IMR-90 (cell line): ENCODE results near the gene PYCR2.

Experiments used
- BHLHE40 ChIP-seq: fragments of 150-350 bp; IDR thresholded peaks from 2 replicates; pipeline ENCODE4 v1.6.1; 2016; ENCODE audit warnings: mild to moderate bottlenecking, low read depth, low read length
- CEBPB ChIP-seq: IDR thresholded peaks from 2 replicates; pipeline ENCODE4 v1.6.1; 2012; ENCODE audit warnings: low read depth, low read length, improper control_type of control experiment
- CTCF ChIP-seq: conservative IDR thresholded peaks from 2 replicates; pipeline ENCODE4 v1.5.1; 2012; ENCODE audit warnings: mild to moderate bottlenecking, low read depth, low read length, improper control_type of control experiment
- ELK1 ChIP-seq: fragments of 150-350 bp; IDR thresholded peaks from 2 replicates; pipeline ENCODE4 v1.6.1; 2016; ENCODE audit warnings: low read depth, mild to moderate bottlenecking, low read length, moderate library complexity, borderline replicate concordance
- POLR2A ChIP-seq: IDR thresholded peaks from 2 replicates; pipeline ENCODE4 v1.6.1; 2012; ENCODE audit warnings: mild to moderate bottlenecking, low read depth, low read length
- RCOR1 ChIP-seq: IDR thresholded peaks from 2 replicates; pipeline ENCODE4 v1.6.1; 2012; ENCODE audit warnings: mild to moderate bottlenecking, low read length, improper control_type of control experiment; ENCODE audit not compliant: insufficient replicate concordance
- RFX5 ChIP-seq: IDR thresholded peaks from 2 replicates; pipeline ENCODE4 v1.8.0; 2012; ENCODE audit warnings: low read depth, mild to moderate bottlenecking, low read length, moderate library complexity
- SMC3 ChIP-seq: fragments of 150-350 bp; IDR thresholded peaks from 2 replicates; pipeline ENCODE4 v1.6.1; 2016; ENCODE audit warnings: low read depth, mild to moderate bottlenecking, antibody characterized with exemption, low read length, moderate library complexity
- TF ChIP-seq, protein P1 (sequence below): fragments of 150-350 bp; IDR thresholded peaks from 2 replicates; pipeline ENCODE4 v1.6.1; 2017; ENCODE audit warnings: mild to moderate bottlenecking, antibody characterized with exemption, low read length, low read depth

DNA sequence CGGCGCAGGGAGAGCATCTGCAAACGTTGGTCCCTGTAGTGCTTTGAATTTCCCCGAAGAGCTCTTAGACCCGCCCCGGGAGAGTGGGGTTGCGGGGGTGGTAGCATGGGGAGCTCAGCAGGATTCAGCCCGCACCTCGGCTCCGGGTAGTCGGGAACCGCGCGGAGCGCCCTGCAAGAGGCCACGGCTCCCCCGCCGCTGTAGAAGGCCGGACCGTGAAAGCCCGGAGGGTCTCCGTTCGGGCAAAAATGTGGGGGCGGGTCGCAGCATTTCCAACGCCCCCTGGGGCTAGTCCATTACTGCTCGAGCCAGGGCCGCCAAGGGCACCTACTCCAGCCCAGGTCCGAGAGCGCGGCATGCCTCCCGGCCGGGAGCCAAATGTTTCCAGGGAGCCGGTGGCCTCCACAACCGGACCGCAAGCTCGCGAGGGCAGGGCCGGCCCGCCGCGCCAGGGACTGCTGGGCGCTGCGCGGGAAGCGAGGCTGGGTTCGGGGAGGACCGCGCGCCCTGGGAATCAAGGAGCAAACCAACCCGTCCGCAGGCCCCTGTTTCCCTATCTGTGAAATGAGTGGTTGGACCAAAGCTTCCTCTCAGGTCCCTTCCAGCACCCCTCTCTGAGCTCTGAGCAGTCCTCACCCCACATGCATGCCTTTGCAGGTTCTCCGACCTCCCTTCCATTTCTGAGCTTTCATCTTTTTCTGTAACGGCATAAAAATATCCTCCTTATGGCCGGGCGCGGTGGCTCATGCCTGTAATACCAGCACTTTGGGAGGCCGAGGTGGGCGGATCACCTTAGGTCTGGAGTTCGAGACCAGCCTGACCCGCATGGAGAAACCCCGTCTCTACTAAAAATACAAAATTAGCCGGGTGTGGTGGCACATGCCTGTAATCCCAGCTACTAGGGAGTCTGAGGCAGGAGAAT lies 41.1 kb downstream of the PYCR2 start:
- TF ChIP-seq CTCF (no peak), POLR2A (no peak), ELK1 (no peak), CEBPB (no peak), BHLHE40 (no peak), RCOR1 (no peak), RFX5 (no peak), SMC3 (no peak)
- TF ChIP-seq, protein P1, sequence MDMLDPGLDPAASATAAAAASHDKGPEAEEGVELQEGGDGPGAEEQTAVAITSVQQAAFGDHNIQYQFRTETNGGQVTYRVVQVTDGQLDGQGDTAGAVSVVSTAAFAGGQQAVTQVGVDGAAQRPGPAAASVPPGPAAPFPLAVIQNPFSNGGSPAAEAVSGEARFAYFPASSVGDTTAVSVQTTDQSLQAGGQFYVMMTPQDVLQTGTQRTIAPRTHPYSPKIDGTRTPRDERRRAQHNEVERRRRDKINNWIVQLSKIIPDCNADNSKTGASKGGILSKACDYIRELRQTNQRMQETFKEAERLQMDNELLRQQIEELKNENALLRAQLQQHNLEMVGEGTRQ: no peak
